Mucosa of rectum (tissue), 2 donors: ENCODE results near the gene OR10T2.
"Not testable (repeated sequence)": the region's sequence is repeated elsewhere in the genome, so short reads cannot be mapped to it uniquely, and the experiment has no call there.

Source experiments
- H3K27ac ChIP-seq, 2 donors: one replicate each; pipeline ENCODE4 v1.7.0; 2013; ENCODE audit warnings: inconsistent platforms in 2 of 2, low read depth in 2 of 2, low read length in 2 of 2
- H3K27me3 ChIP-seq, 2 donors: one replicate each; pipeline ENCODE4 v1.7.0; 2013; ENCODE audit warnings: low read length in 2 of 2; ENCODE audit not compliant: control insufficient read depth in 2 of 2, insufficient read depth in 2 of 2
- H3K36me3 ChIP-seq, 2 donors: one replicate each; pipeline ENCODE4 v1.7.0; 2013; ENCODE audit warnings: low read length in 2 of 2; ENCODE audit not compliant: control insufficient read depth in 2 of 2, insufficient read depth in 2 of 2
- H3K4me1 ChIP-seq, 2 donors: one replicate each; pipeline ENCODE4 v1.7.0; 2013; ENCODE audit warnings: low read length in 2 of 2, mild to moderate bottlenecking in 1 of 2; ENCODE audit not compliant: control insufficient read depth in 2 of 2, insufficient read depth in 2 of 2
- H3K4me3 ChIP-seq, 2 donors: one replicate each; pipeline ENCODE4 v1.7.0; 2013; ENCODE audit warnings: low read length in 2 of 2
- H3K9ac ChIP-seq, 2 donors: one replicate each; pipeline ENCODE4 v1.7.0; 2013; ENCODE audit warnings: low read length in 2 of 2, low read depth in 1 of 2, mild to moderate bottlenecking in 1 of 2
- H3K9me3 ChIP-seq, 2 donors: one replicate each; pipeline ENCODE4 v1.7.0; 2013; ENCODE audit warnings: low read length in 2 of 2; ENCODE audit not compliant: control insufficient read depth in 2 of 2
- donor health status: healthy.
- donor health status: Normal muscosa, but diverticular disease.

Gene OR10T2, protein sequence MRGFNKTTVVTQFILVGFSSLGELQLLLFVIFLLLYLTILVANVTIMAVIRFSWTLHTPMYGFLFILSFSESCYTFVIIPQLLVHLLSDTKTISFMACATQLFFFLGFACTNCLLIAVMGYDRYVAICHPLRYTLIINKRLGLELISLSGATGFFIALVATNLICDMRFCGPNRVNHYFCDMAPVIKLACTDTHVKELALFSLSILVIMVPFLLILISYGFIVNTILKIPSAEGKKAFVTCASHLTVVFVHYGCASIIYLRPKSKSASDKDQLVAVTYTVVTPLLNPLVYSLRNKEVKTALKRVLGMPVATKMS

GRCh38 chr1:158398818-158399514 is at the start of gene OR10T2:
TSS of gene OR10T2 (minus strand) at chr1:158399466. CDS start at chr1:158399466, 0 bp downstream.
- H3K4me1 ChIP-seq, result no peaks in the 10 kb centered on the region
- H3K9ac ChIP-seq, result no peak within 1 kb of the TSS
- no peaks in the 10 kb centered on the region for H3K27me3 ChIP-seq
- no peaks in the 10 kb centered on the region for H3K36me3 ChIP-seq
- no peak within 1 kb of the TSS for H3K4me3 ChIP-seq
- no peaks in the 10 kb centered on the region for H3K9me3 ChIP-seq
- no peak within 1 kb of the TSS for H3K27ac ChIP-seq

- H3K27ac ChIP-seq, result no peak overlapping the region
- H3K4me3 ChIP-seq, result no peak overlapping the region
- H3K9ac ChIP-seq, result no peak overlapping the region
- no peaks in the 10 kb centered on the region for H3K27me3 ChIP-seq
- H3K36me3 ChIP-seq, result no peaks in the 10 kb centered on the region
- H3K4me1 ChIP-seq, result no peaks in the 10 kb centered on the region
- H3K9me3 ChIP-seq, result no peaks in the 10 kb centered on the region
Observed at GRCh38 chr1:158445376-158445775, 46.1 kb upstream of the OR10T2 start.

DNA sequence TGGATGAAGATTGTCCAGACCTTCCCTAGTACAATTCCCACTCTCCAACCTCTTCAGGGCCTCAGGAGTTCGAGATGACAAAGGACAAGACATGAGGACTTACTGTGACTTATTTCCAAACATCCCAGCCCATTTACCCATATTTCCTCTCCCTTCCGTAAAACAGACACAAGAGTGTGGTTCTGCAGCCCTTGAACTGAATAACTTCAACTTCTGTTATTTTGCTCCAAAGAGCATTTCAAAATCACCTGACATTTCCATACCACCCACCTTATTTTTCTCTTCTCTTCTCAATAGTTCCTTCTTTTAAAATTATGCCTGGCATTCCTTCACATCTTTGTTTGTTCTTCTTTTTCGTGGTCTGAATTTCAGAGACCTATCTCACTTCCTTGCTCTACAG is 35.5 kb upstream of the OR10T2 start:
- Histone ChIP-seq H3K9ac (no peak overlapping the region), H3K9me3 (no peaks in the 10 kb centered on the region), H3K27ac (no peak overlapping the region), H3K36me3 (no peaks in the 10 kb centered on the region), H3K4me3 (no peak overlapping the region), H3K4me1 (no peaks in the 10 kb centered on the region), H3K27me3 (no peaks in the 10 kb centered on the region)

DNA sequence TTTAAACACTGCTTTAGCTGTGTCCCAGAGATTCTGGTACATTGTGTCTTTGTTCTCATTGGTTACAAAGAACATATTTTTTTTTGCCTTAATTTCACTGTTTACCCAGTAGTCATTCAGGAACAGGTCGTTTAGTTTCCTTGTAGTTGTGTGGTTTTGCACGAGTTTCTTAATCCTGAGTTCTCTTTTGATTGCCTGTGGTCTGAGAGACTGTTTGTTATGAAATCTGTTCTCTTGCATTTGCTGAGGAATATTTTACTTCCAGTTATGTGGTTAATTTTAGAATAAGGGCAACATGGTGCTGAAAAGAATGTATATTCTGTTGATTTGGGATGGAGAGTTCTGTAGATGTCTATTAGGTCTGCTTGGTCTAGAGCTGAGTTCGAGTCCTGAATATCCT is 30.9 kb upstream of the OR10T2 start:
- H3K27ac ChIP-seq, H3K4me3 ChIP-seq, H3K27me3 ChIP-seq, H3K4me1 ChIP-seq, H3K9ac ChIP-seq, H3K9me3 ChIP-seq, H3K36me3 ChIP-seq: not testable (repeated sequence)

- Histone ChIP-seq H3K27ac (no peak within 1 kb of the TSS), H3K9ac (no peak within 1 kb of the TSS), H3K4me3 (no peak within 1 kb of the TSS), H3K27me3 (no peaks in the 10 kb centered on the region), H3K9me3 (no peaks in the 10 kb centered on the region), H3K4me1 (no peaks in the 10 kb centered on the region), H3K36me3 (no peaks in the 10 kb centered on the region)
Observed at GRCh38 chr1:158426137-158426536, 26.9 kb upstream of the OR10T2 start, which contains the start of gene OR10K2. TSS of gene OR10K2 (minus strand) at chr1:158426237. CDS start at chr1:158420866, 5,371 bp downstream.

DNA sequence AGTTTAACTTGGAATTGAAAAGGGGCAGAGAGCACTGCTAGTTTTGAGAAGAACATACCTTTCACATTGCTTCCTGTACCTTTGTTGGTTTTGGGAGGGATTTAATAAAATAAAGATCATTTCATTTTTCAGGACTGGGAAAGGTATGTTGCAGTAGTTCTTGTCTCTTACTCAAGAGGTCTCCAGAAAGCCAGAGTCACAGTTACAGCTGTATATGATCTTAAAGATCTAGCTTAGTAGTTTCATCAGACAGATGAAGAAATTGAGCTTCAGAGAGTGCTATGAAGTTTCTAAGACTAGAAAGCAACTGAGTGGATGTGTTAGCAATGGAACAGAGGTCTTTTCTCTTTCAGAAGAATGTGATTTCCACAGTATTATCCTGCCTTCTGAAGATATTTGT is 25.8 kb upstream of the OR10T2 start:
- Histone ChIP-seq H3K4me1 (no peaks in the 10 kb centered on the region), H3K27me3 (no peaks in the 10 kb centered on the region), H3K27ac (no peak overlapping the region), H3K9ac (no peak overlapping the region), H3K9me3 (peaks cover 0 to 3% of the 10 kb centered on the region in 2 donors), H3K36me3 (no peaks in the 10 kb centered on the region), H3K4me3 (no peak overlapping the region)

- H3K4me1 ChIP-seq, result no peaks in the 10 kb centered on the region
- H3K9me3 ChIP-seq, result peaks cover 0 to 4% of the 10 kb centered on the region in 2 donors
- H3K9ac ChIP-seq, result no peak overlapping the region
- no peak overlapping the region for H3K4me3 ChIP-seq
- no peaks in the 10 kb centered on the region for H3K27me3 ChIP-seq
- no peaks in the 10 kb centered on the region for H3K36me3 ChIP-seq
- H3K27ac ChIP-seq, result no peak overlapping the region
Observed at GRCh38 chr1:158422212-158422611, 22.9 kb upstream of the OR10T2 start.

- Histone ChIP-seq H3K27me3 (no peaks in the 10 kb centered on the region), H3K9me3 (peaks cover 0 to 4% of the 10 kb centered on the region in 2 donors), H3K36me3 (no peaks in the 10 kb centered on the region)
Observed at GRCh38 chr1:158417586-158417985, 18.3 kb upstream of the OR10T2 start.

GRCh38 chr1:158414651-158415345 is 15.5 kb upstream of the OR10T2 start:
- Histone ChIP-seq H3K27me3 (no peaks in the 10 kb centered on the region), H3K27ac (no peak overlapping the region), H3K9me3 (no peaks in the 10 kb centered on the region), H3K4me3 (no peak overlapping the region), H3K9ac (no peak overlapping the region), H3K4me1 (no peaks in the 10 kb centered on the region), H3K36me3 (no peaks in the 10 kb centered on the region)

More at GRCh38 chr1:158417586-158417985, 18.3 kb upstream of the OR10T2 start:
- H3K4me1 ChIP-seq, result no peaks in the 10 kb centered on the region
- H3K4me3 ChIP-seq, result no peak overlapping the region
- H3K9ac ChIP-seq, result no peak overlapping the region
- no peak overlapping the region for H3K27ac ChIP-seq

- H3K4me1 ChIP-seq, result no peaks in the 10 kb centered on the region
- no peak overlapping the region for H3K9ac ChIP-seq
Observed at GRCh38 chr1:158407092-158407491, 7.8 kb upstream of the OR10T2 start.

More at GRCh38 chr1:158407092-158407491, 7.8 kb upstream of the OR10T2 start:
- Histone ChIP-seq H3K27me3 (no peaks in the 10 kb centered on the region), H3K4me3 (no peak overlapping the region), H3K9me3 (no peaks in the 10 kb centered on the region), H3K36me3 (no peaks in the 10 kb centered on the region), H3K27ac (no peak overlapping the region)
